ENCODE measurements around the gene ENTPD6.

Gene ENTPD6

GRCh38 chr20:25191051-25191450 is 4.5 kb upstream of the ENTPD6 start:
- DNase-seq, result no peak

GRCh38 chr20:25191689-25192088 is 3.8 kb upstream of the ENTPD6 start:
- DNase-seq, result no peak

- no peak for DNase-seq
These were observed 1.7 kb upstream of the ENTPD6 start for GRCh38 chr20:25193843-25194242.

- DNase-seq, result no peak
These were observed 1.1 kb upstream of the ENTPD6 start for GRCh38 chr20:25194333-25194972.

- DNase-seq, result peak; percentile 89
These were observed 662 bp downstream of the ENTPD6 start for GRCh38 chr20:25195962-25196785.

GRCh38 chr20:25196786-25197120 is 1.2 kb downstream of the ENTPD6 start:
- peak; percentile 78 for DNase-seq

- peak; percentile 46 for DNase-seq
These were observed 1.8 kb downstream of the ENTPD6 start for GRCh38 chr20:25197183-25197869.

- DNase-seq, result no peak
These were observed 2.3 kb downstream of the ENTPD6 start for GRCh38 chr20:25197870-25198190.

GRCh38 chr20:25198663-25199383 is 3.3 kb downstream of the ENTPD6 start:
- no peak for DNase-seq

- DNase-seq, result no peak
These were observed 4.2 kb downstream of the ENTPD6 start for GRCh38 chr20:25199473-25200260.

GRCh38 chr20:25203089-25203488 is 7.6 kb downstream of the ENTPD6 start:
- no peak for DNase-seq

- DNase-seq, result no peak
These were observed 8.4 kb downstream of the ENTPD6 start for GRCh38 chr20:25203871-25204320.

- DNase-seq, result no peak
These were observed 9.2 kb downstream of the ENTPD6 start for GRCh38 chr20:25204550-25205276.

- no peak for DNase-seq
These were observed 10.0 kb downstream of the ENTPD6 start for GRCh38 chr20:25205277-25206062.

GRCh38 chr20:25206063-25206403 is 10.5 kb downstream of the ENTPD6 start:
- no peak for DNase-seq

GRCh38 chr20:25206548-25206947 is 11.0 kb downstream of the ENTPD6 start:
- no peak for DNase-seq

- DNase-seq, result no peak
These were observed 11.8 kb downstream of the ENTPD6 start for GRCh38 chr20:25207149-25207959.

GRCh38 chr20:25207960-25208534 is 12.5 kb downstream of the ENTPD6 start:
- DNase-seq, result no peak

GRCh38 chr20:25209400-25209799 is 13.9 kb downstream of the ENTPD6 start:
- DNase-seq, result no peak

GRCh38 chr20:25209911-25210310 is 14.4 kb downstream of the ENTPD6 start:
- DNase-seq, result no peak
